PC-9 (cell line): ENCODE data around the gene MIB2.

Experiments
- CTCF ChIP-seq: fragments of 200-600 bp; sonication (generic); conservative IDR thresholded peaks from 2 replicates; pipeline ENCODE4 v1.6.1; 2017; ENCODE audit warnings: mixed run types, antibody characterized with exemption, mild to moderate bottlenecking, moderate library complexity
- EZH2 ChIP-seq: fragments of 200-600 bp; sonication (generic); IDR thresholded peaks from 2 replicates; pipeline ENCODE4 v1.8.0; 2017; ENCODE audit warnings: antibody characterized with exemption, low read depth

GRCh38 chr1:1631782-1632420 lies 16.6 kb downstream of the MIB2 start, which contains the start of gene MMP23B:
- TF ChIP-seq CTCF (no peak), EZH2 (no peak)
